H1 (cell line): ENCODE data around the gene PDE2A. TPM values are rescaled to one million over a fixed set of nuclear protein-coding genes. Genes with fewer than 3 reads are reported as not detected.

Experiments used
- BCL11A ChIP-seq, 2 experiments: IDR thresholded peaks; one replicate each; pipeline ENCODE4 v1.6.1; 2011; ENCODE audit warnings: low read depth in 2 of 2, low read length in 2 of 2, mild to moderate bottlenecking in 2 of 2
- CBX8 ChIP-seq: fragments of 300-800, 300-1000 bp; sonication (generic); IDR thresholded peaks from 2 replicates; pipeline ENCODE4 v1.7.1; 2016; ENCODE audit warnings: low read depth, low read length, borderline replicate concordance
- CEBPB ChIP-seq: IDR thresholded peaks from 2 replicates; pipeline ENCODE4 v1.6.1; 2012; ENCODE audit warnings: low read depth, low read length
- CHD7 ChIP-seq: fragments of 300-600 bp; sonication (generic); IDR thresholded peaks from 2 replicates; pipeline ENCODE4 v1.7.1; 2012; ENCODE audit warnings: low read length, moderate library complexity, mild to moderate bottlenecking, inconsistent platforms; ENCODE audit not compliant: insufficient replicate concordance
- MAFK ChIP-seq: IDR thresholded peaks from 2 replicates; pipeline ENCODE4 v1.6.1; 2012; ENCODE audit warnings: low read depth, mild to moderate bottlenecking, improper control_type of control experiment, low read length
- TBP ChIP-seq: IDR thresholded peaks from 2 replicates; pipeline ENCODE4 v1.6.1; 2011; ENCODE audit warnings: low read depth, low read length, improper control_type of control experiment
- YY1 ChIP-seq: IDR thresholded peaks from 2 replicates; pipeline ENCODE4 v1.6.1; 2011; ENCODE audit warnings: low read depth, mild to moderate bottlenecking, low read length
- polyA plus RNA-seq, 7 experiments: library from polyadenylated mRNA; depleted of rRNA in 3 of 7; stranded (reverse) in 5 of 7; unstranded in 2 of 7; fragments of >200 nt in 5 of 7; fragments of 200-250 nt in 2 of 7; gene quantifications; 1 replicate in 5 of 7; 2 replicates in 1 of 7; 4 replicates in 1 of 7; pipeline versions ENCODE4 v1.2.1 to v1.2.3, GENCODE V29; 2011 to 2013; ENCODE audit warnings: missing spikeins in 2 of 7, mixed read lengths in 2 of 7
- total RNA-seq: library from RNA; stranded (reverse); fragmentation: NEBNext Ultra II Directional; extraction: Animal tissue kit (Norgen Biotek cat#: 25700); gene quantifications from 2 replicates; pipeline ENCODE4 v1.2.1, GENCODE V29; 2021

Gene PDE2A
- total and polyA plus RNA-seq, 2 of the 8 experiments (the other 6 are each of a cell fraction or from before 2014, with no cell fraction given) = 3.4 to 7.1 TPM

- no peak for TF ChIP-seq CHD7
- no peak for TF ChIP-seq CEBPB
- no peak for TF ChIP-seq TBP
- TF ChIP-seq CBX8 = no peak
- no peak for TF ChIP-seq YY1
- TF ChIP-seq BCL11A (IDR thresholded peaks at IDR 0.05; ENCODE audit: low read depth in 2 of 2, low read length in 2 of 2) = no peak
- no peak for TF ChIP-seq MAFK
Observed at GRCh38 chr11:72591785-72592502, 82.3 kb downstream of the PDE2A start (continued).
